GM20000 (cell line): ENCODE results near the gene PCYOX1L.

Experiments
- DNase-seq: peaks from one replicate; pipeline ENCODE4 v3.0.0; 2012; ENCODE audit warnings: low spot score
- CTCF ChIP-seq: IDR thresholded peaks from 2 replicates; pipeline ENCODE4 v1.5.1; 2012; ENCODE audit warnings: mild to moderate bottlenecking, control low read depth; ENCODE audit errors: extremely low read depth, missing control alignments

The PCYOX1L gene

GRCh38 chr5:149375434-149375833 is 17.6 kb downstream of the PCYOX1L start:
- TF ChIP-seq CTCF = no peak
- DNase-seq = no peak

GRCh38 chr5:149376104-149376503 is 18.3 kb downstream of the PCYOX1L start:
- no peak for DNase-seq
- TF ChIP-seq CTCF = no peak

GRCh38 chr5:149376711-149377447 is 19.0 kb downstream of the PCYOX1L start:
- DNase-seq = no peak
- no peak for TF ChIP-seq CTCF

GRCh38 chr5:149378241-149378820 is 20.5 kb downstream of the PCYOX1L start:
- no peak for DNase-seq

GRCh38 chr5:149379177-149379761 is 21.4 kb downstream of the PCYOX1L start, which contains the start of gene IL17B:
Gene IL17B (minus strand): TSS chr5:149379292. CDS start chr5:149379225, 67 bp downstream.
- no peak for TF ChIP-seq CTCF

More at GRCh38 chr5:149378241-149378820, 20.5 kb downstream of the PCYOX1L start:
- TF ChIP-seq CTCF = no peak

GRCh38 chr5:149379818-149380374 is 22.1 kb downstream of the PCYOX1L start:
- no peak for DNase-seq
- no peak for TF ChIP-seq CTCF

More at GRCh38 chr5:149379177-149379761, 21.4 kb downstream of the PCYOX1L start, which contains the start of gene IL17B:
- no peak for DNase-seq

GRCh38 chr5:149380466-149381121 is 22.7 kb downstream of the PCYOX1L start:
- DNase-seq = no peak
- no peak for TF ChIP-seq CTCF
